ENCODE measurements around the gene SPATA46. TPM values are rescaled to one million over a fixed set of nuclear protein-coding genes. Genes with fewer than 3 reads are reported as not detected.
A peak's percentile ranks its signal among the peaks of the same experiment; 100 is the strongest.

The SPATA46 gene
- total and polyA plus RNA-seq, 9 of the 15 experiments (the other 6 are each of a cell fraction or from before 2014, with no cell fraction given): 0.04 to 0.11 TPM; not detected in 7

GRCh38 chr1:162386292-162387225, 9.9 kb upstream of the SPATA46 start (continued):
- peak in 1 of 2 experiments; percentile 68; a peak in 2 of 4 replicates for TF ChIP-seq MNT (conservative IDR thresholded peaks at IDR 0.05)
- TF ChIP-seq CGGBP1 (CRISPR knock-in tag; IDR thresholded peaks at IDR 0.05): no peak
- TF ChIP-seq SNAPC5 (CRISPR knock-in tag; IDR thresholded peaks at IDR 0.05): no peak
- no peak for TF ChIP-seq MTF1 (CRISPR knock-in tag; IDR thresholded peaks at IDR 0.05; ENCODE audit: borderline replicate concordance)
- no peak for TF ChIP-seq PHTF2 (CRISPR knock-in tag; IDR thresholded peaks at IDR 0.05)
- peak; percentile 34; the same call in 1 of the 2 replicates for TF ChIP-seq MAFF (IDR thresholded peaks at IDR 0.05; ENCODE audit: low read length)
- TF ChIP-seq NRF1 (conservative IDR thresholded peaks at IDR 0.05 in 1 of 2, IDR thresholded peaks at IDR 0.05 in 1 of 2): peak; percentile 12 to 13; a peak in 1 of 4 replicates
- no peak for TF ChIP-seq NR4A1 (CRISPR knock-in tag; IDR thresholded peaks at IDR 0.05)
- 0 out of 2 replicates have a peak, but pooled peaks have one; percentile 16 for TF ChIP-seq NR4A1 (tag; IDR thresholded peaks at IDR 0.05)
- TF ChIP-seq RNF2 (IDR thresholded peaks at IDR 0.05): peak; percentile 98
- TF ChIP-seq BDP1 (IDR thresholded peaks at IDR 0.05; ENCODE audit: insufficient read depth, insufficient read length): no peak
- TF ChIP-seq PTBP1 (IDR thresholded peaks at IDR 0.05; ENCODE audit: low read depth, low read length): 0 out of 2 replicates have a peak, but pooled peaks have one; percentile 69
- no peak for TF ChIP-seq THAP12 (CRISPR knock-in tag; IDR thresholded peaks at IDR 0.05)
- no peak for TF ChIP-seq USF1 (CRISPR knock-in tag; IDR thresholded peaks at IDR 0.05)
- TF ChIP-seq BRF1 (IDR thresholded peaks at IDR 0.05; ENCODE audit: borderline replicate concordance, extremely low read depth, insufficient read length): no peak
- TF ChIP-seq NCOA2 (IDR thresholded peaks at IDR 0.05; ENCODE audit: partially characterized antibody in 2 of 2): peak in 1 of 2 experiments; percentile 87
- peak; percentile 52; the same call in 1 of the 2 replicates for TF ChIP-seq SMAD3 (CRISPR knock-in tag; conservative IDR thresholded peaks at IDR 0.05)
- peak in 1 of 2 experiments; percentile 57; a peak in 1 of 4 replicates for TF ChIP-seq MAZ (CRISPR knock-in tag; conservative IDR thresholded peaks at IDR 0.05 in 1 of 2, IDR thresholded peaks at IDR 0.05 in 1 of 2)
- TF ChIP-seq ARNT (IDR thresholded peaks at IDR 0.05): peak; percentile 89 to 99
- TF ChIP-seq NCOA1 (IDR thresholded peaks at IDR 0.05; ENCODE audit: low read depth): peak; percentile 94; the same call in 1 of the 2 replicates
- TF ChIP-seq ZNF354B (CRISPR knock-in tag; IDR thresholded peaks at IDR 0.05): no peak
